SK-N-SH treated with all-trans-retinoic acid at 6 μM for 48 hours (cell line): ENCODE results near the gene TCEA3.

Experiments used
- ATAC-seq: fragments of 200-7000 bp; cut with Tn5 transposase; 3 replicates; pipeline ENCODE4 v1.9.1; 2020; ENCODE audit warnings: mild to moderate bottlenecking, moderate library complexity
- ARNTL ChIP-seq: fragments of 450-650 bp; formaldehyde crosslinking; IDR thresholded peaks from 2 replicates; pipeline ENCODE4 v1.5.0; 2020; ENCODE audit warnings: low read depth, mild to moderate bottlenecking, moderate library complexity, borderline replicate concordance
- BACH2 ChIP-seq: fragments of 250-450 bp; sonication (Bioruptor Pico); IDR thresholded peaks from 2 replicates; pipeline ENCODE4 v1.9.0; 2021; ENCODE audit warnings: mild to moderate bottlenecking, borderline replicate concordance
- CREB5 ChIP-seq: fragments of 250-450 bp; sonication (Bioruptor Pico); IDR thresholded peaks from 2 replicates; pipeline ENCODE4 v1.5.1; 2020; ENCODE audit warnings: low read depth, mild to moderate bottlenecking, moderate library complexity
- CSDC2 ChIP-seq: fragments of 250-450 bp; sonication (Bioruptor Pico); IDR thresholded peaks from 2 replicates; pipeline ENCODE4 v1.5.0; 2020; ENCODE audit warnings: mild to moderate bottlenecking, moderate library complexity
- CSRNP3 ChIP-seq: fragments of 250-450 bp; sonication (Bioruptor Pico); IDR thresholded peaks from 2 replicates; pipeline ENCODE4 v1.5.1; 2021; ENCODE audit warnings: mild to moderate bottlenecking, moderate library complexity
- ESRRG ChIP-seq: fragments of 250-450 bp; sonication (Bioruptor Pico); IDR thresholded peaks from 2 replicates; pipeline ENCODE4 v1.6.1; 2021; ENCODE audit warnings: mild to moderate bottlenecking
- GLIS3 ChIP-seq: fragments of 250-450 bp; sonication (Bioruptor Pico); IDR thresholded peaks from 2 replicates; pipeline ENCODE4 v1.5.0; 2020; ENCODE audit warnings: mild to moderate bottlenecking, moderate library complexity
- ISL1 ChIP-seq: fragments of 250-450 bp; sonication (Bioruptor Pico); IDR thresholded peaks from 2 replicates; pipeline ENCODE4 v2.1.2; 2022; ENCODE audit warnings: mild to moderate bottlenecking, moderate library complexity
- OSR1 ChIP-seq: fragments of 250-450 bp; sonication (Bioruptor Pico); IDR thresholded peaks from 2 replicates; pipeline ENCODE4 v1.8.0; 2022; ENCODE audit warnings: moderate library complexity, mild to moderate bottlenecking, inconsistent platforms
- PATZ1 ChIP-seq: fragments of 250-450 bp; sonication (Bioruptor Pico); IDR thresholded peaks from 2 replicates; pipeline ENCODE4 v1.8.0; 2020; ENCODE audit warnings: mild to moderate bottlenecking, moderate library complexity, borderline replicate concordance
- PPARA ChIP-seq: fragments of 250-450 bp; sonication (Bioruptor Pico); IDR thresholded peaks from 2 replicates; pipeline ENCODE4 v1.5.0; 2020; ENCODE audit warnings: mild to moderate bottlenecking, borderline replicate concordance
- RARB ChIP-seq: fragments of 250-450 bp; sonication (Bioruptor Pico); IDR thresholded peaks from 2 replicates; pipeline ENCODE4 v1.8.0; 2021; ENCODE audit warnings: mild to moderate bottlenecking, moderate library complexity
- TCF4 ChIP-seq: fragments of 250-450 bp; sonication (Bioruptor Pico); IDR thresholded peaks from 2 replicates; pipeline ENCODE4 v1.8.0; 2021; ENCODE audit warnings: mild to moderate bottlenecking, moderate library complexity, borderline replicate concordance
- ZC3H10 ChIP-seq: fragments of 250-450 bp; sonication (Bioruptor Pico); IDR thresholded peaks from 2 replicates; pipeline ENCODE4 v1.5.1; 2021; ENCODE audit warnings: mild to moderate bottlenecking, moderate library complexity
- ZFP3 ChIP-seq: fragments of 250-450 bp; sonication (Bioruptor Pico); IDR thresholded peaks from 2 replicates; pipeline ENCODE4 v1.5.0; 2020; ENCODE audit warnings: mild to moderate bottlenecking, moderate library complexity
- ZFP30 ChIP-seq: fragments of 450-650 bp; formaldehyde crosslinking; IDR thresholded peaks from 2 replicates; pipeline ENCODE4 v1.5.0; 2022; ENCODE audit warnings: mild to moderate bottlenecking, moderate library complexity
- ZNF565 ChIP-seq: fragments of 450-650 bp; formaldehyde crosslinking; conservative IDR thresholded peaks from 2 replicates; pipeline ENCODE4 v1.5.0; 2020; ENCODE audit warnings: low read depth, mild to moderate bottlenecking, moderate library complexity
- ZNF8 ChIP-seq: fragments of 450-650 bp; formaldehyde crosslinking; IDR thresholded peaks from 2 replicates; pipeline ENCODE4 v1.5.0; 2020; ENCODE audit warnings: mild to moderate bottlenecking, moderate library complexity
- TF ChIP-seq, protein P1 (sequence below): fragments of 250-450 bp; sonication (Bioruptor Pico); IDR thresholded peaks from 2 replicates; pipeline ENCODE4 v1.8.0; 2021; ENCODE audit warnings: low read depth, mild to moderate bottlenecking, moderate library complexity, borderline replicate concordance
- TF ChIP-seq, protein P2 (sequence below): fragments of 250-450 bp; sonication (Bioruptor Pico); IDR thresholded peaks from 2 replicates; pipeline ENCODE4 v1.5.0; 2020; ENCODE audit warnings: mild to moderate bottlenecking, moderate library complexity

Gene TCEA3

GRCh38 chr1:23392125-23392855 lies 32.3 kb downstream of the TCEA3 start:
- no peak for TF ChIP-seq TCF4 (CRISPR knock-in tag)
- TF ChIP-seq ISL1 (CRISPR knock-in tag): no peak
- no peak for TF ChIP-seq ZFP30
- no peak for TF ChIP-seq ZNF8 (CRISPR knock-in tag)
- no peak for TF ChIP-seq CREB5 (CRISPR knock-in tag)
- TF ChIP-seq ESRRG (CRISPR knock-in tag): no peak

DNA sequence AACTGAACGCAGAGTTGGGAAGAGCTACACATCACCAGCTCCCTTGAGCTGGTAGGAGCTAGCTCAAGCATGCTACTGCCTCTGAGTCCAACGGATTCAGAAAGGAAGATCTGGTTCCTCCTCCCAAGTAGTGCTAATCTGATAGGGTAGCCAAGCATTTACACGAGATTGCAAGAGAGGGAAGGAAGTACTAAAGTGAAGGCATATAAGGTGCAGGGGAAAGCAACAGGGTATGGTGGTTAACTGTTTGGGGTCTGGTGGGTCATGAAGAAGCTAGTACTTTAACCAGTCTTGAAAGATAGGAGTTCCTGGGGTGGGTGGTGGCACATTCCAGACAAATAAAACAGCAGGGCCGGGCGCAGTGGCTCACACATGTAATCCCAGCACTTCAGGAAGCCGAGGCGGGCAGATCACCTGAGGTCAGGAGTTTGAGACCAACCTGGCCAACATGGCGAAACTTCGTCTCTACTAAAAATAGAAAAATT lies 34.7 kb downstream of the TCEA3 start:
- TF ChIP-seq PATZ1: no peak
- TF ChIP-seq, protein P1, sequence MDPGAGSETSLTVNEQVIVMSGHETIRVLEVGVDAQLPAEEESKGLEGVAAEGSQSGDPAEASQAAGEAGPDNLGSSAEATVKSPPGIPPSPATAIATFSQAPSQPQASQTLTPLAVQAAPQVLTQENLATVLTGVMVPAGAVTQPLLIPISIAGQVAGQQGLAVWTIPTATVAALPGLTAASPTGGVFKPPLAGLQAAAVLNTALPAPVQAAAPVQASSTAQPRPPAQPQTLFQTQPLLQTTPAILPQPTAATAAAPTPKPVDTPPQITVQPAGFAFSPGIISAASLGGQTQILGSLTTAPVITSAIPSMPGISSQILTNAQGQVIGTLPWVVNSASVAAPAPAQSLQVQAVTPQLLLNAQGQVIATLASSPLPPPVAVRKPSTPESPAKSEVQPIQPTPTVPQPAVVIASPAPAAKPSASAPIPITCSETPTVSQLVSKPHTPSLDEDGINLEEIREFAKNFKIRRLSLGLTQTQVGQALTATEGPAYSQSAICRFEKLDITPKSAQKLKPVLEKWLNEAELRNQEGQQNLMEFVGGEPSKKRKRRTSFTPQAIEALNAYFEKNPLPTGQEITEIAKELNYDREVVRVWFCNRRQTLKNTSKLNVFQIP: no peak
- no peak for TF ChIP-seq CSRNP3 (CRISPR knock-in tag)
- no peak for TF ChIP-seq GLIS3
- no peak for TF ChIP-seq TCF4 (CRISPR knock-in tag)
- no peak for TF ChIP-seq CREB5 (CRISPR knock-in tag)
- no peak for TF ChIP-seq OSR1
- no peak for TF ChIP-seq CSDC2
- TF ChIP-seq ZNF8 (CRISPR knock-in tag): no peak
- TF ChIP-seq ARNTL (CRISPR knock-in tag): no peak
- no peak for TF ChIP-seq ISL1 (CRISPR knock-in tag)
- TF ChIP-seq, protein P2, sequence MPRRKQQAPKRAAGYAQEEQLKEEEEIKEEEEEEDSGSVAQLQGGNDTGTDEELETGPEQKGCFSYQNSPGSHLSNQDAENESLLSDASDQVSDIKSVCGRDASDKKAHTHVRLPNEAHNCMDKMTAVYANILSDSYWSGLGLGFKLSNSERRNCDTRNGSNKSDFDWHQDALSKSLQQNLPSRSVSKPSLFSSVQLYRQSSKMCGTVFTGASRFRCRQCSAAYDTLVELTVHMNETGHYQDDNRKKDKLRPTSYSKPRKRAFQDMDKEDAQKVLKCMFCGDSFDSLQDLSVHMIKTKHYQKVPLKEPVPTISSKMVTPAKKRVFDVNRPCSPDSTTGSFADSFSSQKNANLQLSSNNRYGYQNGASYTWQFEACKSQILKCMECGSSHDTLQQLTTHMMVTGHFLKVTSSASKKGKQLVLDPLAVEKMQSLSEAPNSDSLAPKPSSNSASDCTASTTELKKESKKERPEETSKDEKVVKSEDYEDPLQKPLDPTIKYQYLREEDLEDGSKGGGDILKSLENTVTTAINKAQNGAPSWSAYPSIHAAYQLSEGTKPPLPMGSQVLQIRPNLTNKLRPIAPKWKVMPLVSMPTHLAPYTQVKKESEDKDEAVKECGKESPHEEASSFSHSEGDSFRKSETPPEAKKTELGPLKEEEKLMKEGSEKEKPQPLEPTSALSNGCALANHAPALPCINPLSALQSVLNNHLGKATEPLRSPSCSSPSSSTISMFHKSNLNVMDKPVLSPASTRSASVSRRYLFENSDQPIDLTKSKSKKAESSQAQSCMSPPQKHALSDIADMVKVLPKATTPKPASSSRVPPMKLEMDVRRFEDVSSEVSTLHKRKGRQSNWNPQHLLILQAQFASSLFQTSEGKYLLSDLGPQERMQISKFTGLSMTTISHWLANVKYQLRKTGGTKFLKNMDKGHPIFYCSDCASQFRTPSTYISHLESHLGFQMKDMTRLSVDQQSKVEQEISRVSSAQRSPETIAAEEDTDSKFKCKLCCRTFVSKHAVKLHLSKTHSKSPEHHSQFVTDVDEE (CRISPR knock-in tag): no peak
- no peak for TF ChIP-seq ZFP30
- TF ChIP-seq RARB (CRISPR knock-in tag): no peak
- no peak for TF ChIP-seq ZFP3 (CRISPR knock-in tag)
- no peak for TF ChIP-seq PPARA (CRISPR knock-in tag)
- no peak for TF ChIP-seq ZNF565
- no peak for TF ChIP-seq ESRRG (CRISPR knock-in tag)
- no peak for TF ChIP-seq ZC3H10 (CRISPR knock-in tag)
- no peak for TF ChIP-seq BACH2
- ATAC-seq: no peak

More at GRCh38 chr1:23392125-23392855, 32.3 kb downstream of the TCEA3 start:
- ATAC-seq: no peak
